Osteocyte (in vitro differentiated cells): Measurements from ENCODE around the gene CDK2. TPM values are rescaled to one million over a fixed set of nuclear protein-coding genes. Genes with fewer than 3 reads are reported as not detected.
A peak's percentile ranks its signal among the peaks of the same experiment; 100 is the strongest.
"Not testable (repeated sequence)": the region's sequence is repeated elsewhere in the genome, so short reads cannot be mapped to it uniquely, and the experiment has no call there.

Source experiments
- DNase-seq: peaks from one replicate; pipeline ENCODE4 v3.0.0; 2021; ENCODE audit warnings: mixed read lengths; ENCODE audit not compliant: unreplicated experiment; ENCODE audit errors: extremely low spot score
- H3K27ac Mint-ChIP-seq: one replicate; pipeline ENCODE4 v1.8.0; 2021; ENCODE audit warnings: mild to moderate bottlenecking, mixed read lengths; ENCODE audit not compliant: unreplicated experiment
- H3K27me3 Mint-ChIP-seq: one replicate; pipeline ENCODE4 v1.8.0; 2021; ENCODE audit warnings: mixed read lengths; ENCODE audit not compliant: unreplicated experiment
- H3K36me3 Mint-ChIP-seq: one replicate; pipeline ENCODE4 v1.8.0; 2021; ENCODE audit warnings: mixed read lengths; ENCODE audit not compliant: unreplicated experiment
- H3K4me1 Mint-ChIP-seq: one replicate; pipeline ENCODE4 v1.8.0; 2021; ENCODE audit warnings: mixed read lengths; ENCODE audit not compliant: unreplicated experiment
- H3K4me3 Mint-ChIP-seq: one replicate; pipeline ENCODE4 v1.8.0; 2021; ENCODE audit warnings: mild to moderate bottlenecking, moderate library complexity, mixed read lengths; ENCODE audit not compliant: unreplicated experiment
- H3K9me3 Mint-ChIP-seq: one replicate; pipeline ENCODE4 v1.8.0; 2021; ENCODE audit warnings: mixed read lengths; ENCODE audit not compliant: unreplicated experiment
- long read RNA-seq: library from polyadenylated mRNA; unstranded; transcript quantifications from one replicate; pipeline ENCODE4 v2.0.0, GENCODE V29; 2021
- total RNA-seq: library from RNA; stranded (reverse); gene quantifications from 2 replicates; pipeline ENCODE4 v1.2.1, GENCODE V29; 2021
- TF ChIP-seq, protein P1 (sequence below): fragments of 200-600 bp; sonication (generic); IDR thresholded peaks from 2 replicates; pipeline ENCODE4 v1.5.0; 2021; ENCODE audit warnings: antibody characterized with exemption, mild to moderate bottlenecking, moderate library complexity

CDK2 gene
- total RNA-seq = 27.3 and 29.6 TPM in 2 replicates
- long read RNA-seq, transcript CDK2-201 (7 exons, 2,296 nt) = major isoform, 52 of 59 reads
- long read RNA-seq, partial matches to known transcripts = 4 of 59 reads
- long read RNA-seq, other reads (novel, unspliced or antisense) = 1 of 59 reads

- no peaks in the 10 kb centered on the region for H3K36me3 Mint-ChIP-seq
- peak within 1 kb of the TSS; percentile 86 for H3K27ac Mint-ChIP-seq
- H3K27me3 Mint-ChIP-seq = no peaks in the 10 kb centered on the region
- TF ChIP-seq, protein P1, sequence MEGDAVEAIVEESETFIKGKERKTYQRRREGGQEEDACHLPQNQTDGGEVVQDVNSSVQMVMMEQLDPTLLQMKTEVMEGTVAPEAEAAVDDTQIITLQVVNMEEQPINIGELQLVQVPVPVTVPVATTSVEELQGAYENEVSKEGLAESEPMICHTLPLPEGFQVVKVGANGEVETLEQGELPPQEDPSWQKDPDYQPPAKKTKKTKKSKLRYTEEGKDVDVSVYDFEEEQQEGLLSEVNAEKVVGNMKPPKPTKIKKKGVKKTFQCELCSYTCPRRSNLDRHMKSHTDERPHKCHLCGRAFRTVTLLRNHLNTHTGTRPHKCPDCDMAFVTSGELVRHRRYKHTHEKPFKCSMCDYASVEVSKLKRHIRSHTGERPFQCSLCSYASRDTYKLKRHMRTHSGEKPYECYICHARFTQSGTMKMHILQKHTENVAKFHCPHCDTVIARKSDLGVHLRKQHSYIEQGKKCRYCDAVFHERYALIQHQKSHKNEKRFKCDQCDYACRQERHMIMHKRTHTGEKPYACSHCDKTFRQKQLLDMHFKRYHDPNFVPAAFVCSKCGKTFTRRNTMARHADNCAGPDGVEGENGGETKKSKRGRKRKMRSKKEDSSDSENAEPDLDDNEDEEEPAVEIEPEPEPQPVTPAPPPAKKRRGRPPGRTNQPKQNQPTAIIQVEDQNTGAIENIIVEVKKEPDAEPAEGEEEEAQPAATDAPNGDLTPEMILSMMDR = no peak
- H3K4me1 Mint-ChIP-seq = peaks cover 23% of the 10 kb centered on the region
- peak within 1 kb of the TSS; percentile 97 for H3K4me3 Mint-ChIP-seq
- peak; percentile 95 for DNase-seq
- H3K9me3 Mint-ChIP-seq = no peaks in the 10 kb centered on the region
Measured at GRCh38 chr12:55966408-55967281, at the start of gene CDK2. Gene CDK2, plus strand, starts transcription at chr12:55966830. Its CDS starts 179 bp downstream, at chr12:55967009.

DNA sequence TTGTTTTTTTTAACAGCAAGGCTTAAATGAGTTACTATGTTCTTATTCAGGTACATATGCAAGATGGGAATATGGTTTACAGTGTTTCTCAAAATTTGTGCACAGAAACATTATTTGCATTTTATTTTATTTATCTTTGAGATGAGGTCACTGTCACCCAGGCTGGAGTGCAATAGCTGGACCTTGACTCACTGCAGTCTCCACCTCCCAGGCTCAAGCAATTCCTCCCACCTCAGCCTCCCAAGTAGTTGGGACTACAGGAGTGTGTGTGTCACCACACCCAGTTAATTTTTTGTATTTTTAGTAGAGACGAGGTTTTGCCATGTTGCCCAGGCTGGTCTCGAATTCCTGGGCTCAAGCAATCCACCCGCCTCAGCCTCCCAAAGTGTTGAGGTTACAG, 47.6 kb upstream of the CDK2 start:
- not testable (repeated sequence) for H3K27me3 Mint-ChIP-seq, DNase-seq, H3K4me3 Mint-ChIP-seq, H3K9me3 Mint-ChIP-seq
- peaks cover 15% of the 10 kb centered on the region for H3K36me3 Mint-ChIP-seq
- H3K27ac Mint-ChIP-seq = peak overlapping the region; percentile 3
- peaks cover 13% of the 10 kb centered on the region for H3K4me1 Mint-ChIP-seq

DNA sequence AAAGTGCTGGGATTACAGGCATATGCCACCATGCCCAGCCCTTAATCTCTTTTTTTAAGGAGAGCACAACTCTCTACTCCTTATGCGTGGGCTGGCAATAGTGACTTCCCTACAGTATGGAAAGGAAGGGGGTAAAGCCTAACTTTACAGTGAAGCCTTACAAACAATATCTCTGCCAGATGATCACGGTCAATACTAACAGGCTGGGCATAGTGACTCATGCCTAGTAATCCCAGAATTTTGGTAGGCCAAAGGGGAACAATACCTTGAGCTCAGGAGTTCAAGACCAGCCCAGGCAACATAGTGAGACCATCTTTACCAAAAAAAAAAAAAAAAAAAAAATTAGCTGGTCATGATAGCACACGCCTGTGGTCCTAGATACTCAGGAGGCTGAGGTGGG, 44.5 kb upstream of the CDK2 start:
- Mint-ChIP-seq H3K9me3 (no peaks in the 10 kb centered on the region), H3K27ac (no peak overlapping the region), H3K36me3 (peaks cover 12% of the 10 kb centered on the region), H3K27me3 (no peaks in the 10 kb centered on the region), H3K4me1 (peaks cover 22% of the 10 kb centered on the region), H3K4me3 (no peak overlapping the region)
- no peak for DNase-seq
- TF ChIP-seq, protein P1 = no peak

DNA sequence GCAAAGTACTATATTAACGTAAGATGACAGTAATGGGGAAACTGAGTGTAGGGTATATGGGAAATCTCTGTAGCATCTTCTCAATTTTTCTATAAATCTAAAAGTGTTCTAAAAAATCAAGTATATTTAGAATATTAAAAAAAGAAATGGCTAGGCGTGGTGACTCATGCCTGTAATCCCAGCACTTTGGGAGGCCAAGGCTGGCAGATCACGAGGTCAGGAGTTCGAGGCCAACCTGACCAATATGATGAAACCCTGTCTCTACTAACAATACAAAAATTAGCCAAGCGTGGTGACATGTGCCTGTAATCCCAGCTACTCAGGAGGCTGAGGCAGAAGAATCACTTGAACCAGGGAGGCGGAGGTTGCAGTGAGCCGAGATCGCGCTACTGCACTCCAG, 43.0 kb upstream of the CDK2 start:
- H3K27ac Mint-ChIP-seq, H3K4me3 Mint-ChIP-seq, H3K27me3 Mint-ChIP-seq, DNase-seq, H3K9me3 Mint-ChIP-seq: not testable (repeated sequence)
- peaks cover 12% of the 10 kb centered on the region for H3K36me3 Mint-ChIP-seq
- peaks cover 27% of the 10 kb centered on the region for H3K4me1 Mint-ChIP-seq

GRCh38 chr12:55925371-55925770, 41.3 kb upstream of the CDK2 start:
- no peaks in the 10 kb centered on the region for H3K27me3 Mint-ChIP-seq
- no peaks in the 10 kb centered on the region for H3K9me3 Mint-ChIP-seq
- TF ChIP-seq, protein P1 = no peak
- H3K36me3 Mint-ChIP-seq = peaks cover 12% of the 10 kb centered on the region
- H3K27ac Mint-ChIP-seq = peak overlapping the region; percentile 97
- H3K4me1 Mint-ChIP-seq = peaks cover 31% of the 10 kb centered on the region
- no peak for DNase-seq
- H3K4me3 Mint-ChIP-seq = peak overlapping the region; percentile 94
